ENCODE data around the gene NAA25.

DNA sequence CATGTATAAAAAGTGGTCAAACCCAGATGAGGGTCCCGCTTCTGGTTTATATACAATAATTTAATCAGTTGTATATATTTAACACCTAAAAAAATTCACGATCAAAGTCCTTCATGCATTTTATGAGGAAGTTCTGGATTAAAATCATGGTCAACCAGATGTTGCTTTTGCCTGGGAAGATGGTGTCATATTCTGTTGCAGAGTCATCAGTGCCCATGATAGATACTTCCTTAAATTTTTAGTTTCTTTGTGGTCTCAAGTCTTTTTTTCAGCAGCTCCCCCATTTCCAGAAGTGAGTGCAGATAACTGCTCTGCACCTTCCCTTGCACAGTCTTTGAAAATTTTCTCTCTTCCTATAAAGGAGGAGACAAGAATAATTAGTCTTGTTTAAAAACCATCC lies 79.3 kb downstream of the NAA25 start:
- TF ChIP-seq POLR2AphosphoS5 (IDR thresholded peaks at IDR 0.05), result no peak
- no peak for TF ChIP-seq CTCF (IDR thresholded peaks at IDR 0.05)

Measured in prostate gland (tissue), 2 donors.